Endothelial cell of umbilical vein (primary cell): Measurements from ENCODE around the gene COL6A3. TPM values are rescaled to one million over a fixed set of nuclear protein-coding genes. Genes with fewer than 3 reads are reported as not detected.

Source experiments
- BruUV-seq: library from RNA; stranded (reverse); fragments of 400-500 nt; replicated peaks from 2 replicates; lab custom pipeline; 2021; lab: Mats Ljungman, UMichigan
- CTCF ChIA-PET: fragments of 300-600, 350-600 bp; sonication (Branson Sonifier 250); formaldehyde crosslinking; loops from one replicate; lab custom pipeline; 2021; ENCODE audit warnings: antibody characterized with exemption, inconsistent platforms; lab: Charles Lee
- POLR2A ChIA-PET: fragments of 300-600, 350-600 bp; sonication (Branson Sonifier 250); formaldehyde crosslinking; loops from one replicate; lab custom pipeline; 2021; ENCODE audit warnings: antibody characterized with exemption, inconsistent platforms; lab: Charles Lee
- DNase-seq: peaks from one replicate; pipeline ENCODE4 v3.0.0-alpha.2; 2011; ENCODE audit warnings: low read depth, low spot score
- FAIRE-seq: peaks from 2 replicates; lab custom pipeline; 2011; peaks lifted over from hg19 to GRCh38; lab: Jason Lieb, UNC
- H2AFZ ChIP-seq: 2 replicates; pipeline ENCODE4 v1.6.0; 2012; ENCODE audit warnings: low read depth, low read length, control low read depth, inconsistent platforms
- H3K27ac ChIP-seq: 2 replicates; pipeline ENCODE4 v1.5.1; 2011; ENCODE audit warnings: low read depth, mild to moderate bottlenecking, control low read depth, low read length, moderate library complexity; ENCODE audit not compliant: insufficient read depth
- H3K27me3 ChIP-seq, 2 experiments: 2 replicates each; pipeline versions ENCODE4 v1.6.0 to v1.6.1; 2011; ENCODE audit warnings: low read length in 2 of 2, mixed read lengths in 1 of 2; ENCODE audit not compliant: control insufficient read depth in 2 of 2, insufficient read depth in 2 of 2
- H3K36me3 ChIP-seq, 2 experiments: 2 replicates in 1 of 2; 3 replicates in 1 of 2; pipeline ENCODE4 v1.5.1; 2011; ENCODE audit warnings: low read length in 2 of 2, mild to moderate bottlenecking in 1 of 2, moderate library complexity in 1 of 2; ENCODE audit not compliant: control insufficient read depth in 2 of 2, insufficient read depth in 2 of 2; ENCODE audit errors: extremely low read depth in 1 of 2
- H3K4me1 ChIP-seq: 3 replicates; pipeline ENCODE4 v1.5.1; 2011; ENCODE audit warnings: mild to moderate bottlenecking, low read length; ENCODE audit not compliant: control insufficient read depth, insufficient read depth; ENCODE audit errors: extremely low read depth
- H3K4me2 ChIP-seq: 2 replicates; pipeline ENCODE4 v1.6.1; 2011; ENCODE audit warnings: low read length, control low read depth, mixed read lengths; ENCODE audit not compliant: insufficient read depth
- H3K4me3 ChIP-seq, 3 experiments: fragments of 200-600 bp in 1 of 3; sonication (generic), shearing (Covaris generic) in 1 of 3; replicated peaks in 1 of 3; 2 replicates each; pipeline ENCODE4 v1.5.1; 2011 to 2016; ENCODE audit warnings: control low read depth in 3 of 3, low read length in 3 of 3, mild to moderate bottlenecking in 2 of 3, inconsistent platforms in 1 of 3, low read depth in 1 of 3, moderate library complexity in 1 of 3; ENCODE audit not compliant: insufficient read depth in 1 of 3
- H3K79me2 ChIP-seq: 2 replicates; pipeline ENCODE4 v1.6.0; 2012; ENCODE audit warnings: low read length, inconsistent platforms; ENCODE audit not compliant: control insufficient read depth, insufficient read depth
- H3K9ac ChIP-seq: replicated peaks from 2 replicates; pipeline ENCODE3; 2011; ENCODE audit warnings: low read length, control low read depth; ENCODE audit not compliant: insufficient read depth; ENCODE audit errors: extremely low read depth
- H3K9me1 ChIP-seq: replicated peaks from 3 replicates; pipeline ENCODE4 v1.6.0; 2011; ENCODE audit warnings: mild to moderate bottlenecking, low read length; ENCODE audit not compliant: control insufficient read depth, insufficient read depth; ENCODE audit errors: extremely low read depth
- H3K9me3 ChIP-seq: replicated peaks from 2 replicates; pipeline ENCODE4 v1.5.1; 2012; ENCODE audit warnings: low read length, inconsistent platforms; ENCODE audit not compliant: control insufficient read depth, insufficient read depth
- H4K20me1 ChIP-seq: replicated peaks from 2 replicates; pipeline ENCODE3; 2011; ENCODE audit warnings: mild to moderate bottlenecking, low read length; ENCODE audit not compliant: control insufficient read depth, insufficient read depth; ENCODE audit errors: extremely low read depth
- EZH2 ChIP-seq: IDR thresholded peaks from 2 replicates; pipeline ENCODE4 v1.6.1; 2012; ENCODE audit warnings: borderline replicate concordance, low read depth, mild to moderate bottlenecking, moderate library complexity, low read length, inconsistent platforms; ENCODE audit not compliant: severe bottlenecking
- FOS ChIP-seq: IDR thresholded peaks from 2 replicates; pipeline ENCODE4 v1.6.1; 2011; ENCODE audit warnings: mild to moderate bottlenecking, low read length, moderate library complexity, borderline replicate concordance; ENCODE audit not compliant: insufficient read depth
- GATA2 ChIP-seq: IDR thresholded peaks from 2 replicates; pipeline ENCODE4 v1.7.0; 2011; ENCODE audit warnings: low read depth, mild to moderate bottlenecking, moderate library complexity, mixed read lengths, low read length; ENCODE audit not compliant: insufficient read length, insufficient read depth
- JUN ChIP-seq: IDR thresholded peaks from 2 replicates; pipeline ENCODE4 v1.6.1; 2011; ENCODE audit warnings: borderline replicate concordance, low read depth; ENCODE audit not compliant: insufficient read length, insufficient read depth
- MAX ChIP-seq: IDR thresholded peaks from 2 replicates; pipeline ENCODE4 v1.6.1; 2011; ENCODE audit not compliant: insufficient read depth, insufficient read length
- MYC ChIP-seq: IDR thresholded peaks from one replicate; pipeline ENCODE4 v1.6.1; 2011; ENCODE audit warnings: mild to moderate bottlenecking, low read depth, low read length
- POLR2A ChIP-seq: IDR thresholded peaks from 2 replicates; pipeline ENCODE4 v1.6.1; 2012; ENCODE audit warnings: low read depth, mild to moderate bottlenecking, control low read depth, low read length
- POLR2AphosphoS5 ChIP-seq: IDR thresholded peaks from 2 replicates; pipeline ENCODE4 v1.6.1; 2012; ENCODE audit warnings: low read depth, mild to moderate bottlenecking, control low read depth, low read length, moderate library complexity; ENCODE audit not compliant: insufficient read depth
- dilution Hi-C: fragments of 300-500 bp; cut with MboI; formaldehyde crosslinking; loops from one replicate; pipeline ENCODE4 v1.15.0; 2019; ENCODE audit warnings: low sequenced_read_pairs; ENCODE audit not compliant: extremely low pct_ligation_motif_present
- intact Hi-C: fragments of 100-400 bp; cut with micrococcal nuclease; formaldehyde crosslinking; loops from one replicate; pipeline ENCODE4 v1.10.0; 2022
- polyA plus RNA-seq, 4 experiments: library from polyadenylated mRNA; depleted of rRNA in 3 of 4; stranded (reverse) in 3 of 4; unstranded in 1 of 4; fragments of >200 nt; gene quantifications; 2 replicates each; pipeline versions ENCODE4 v1.2.1 to v1.2.3, GENCODE V29; 2011 to 2012; ENCODE audit warnings: missing spikeins in 1 of 4
- total RNA-seq: library from RNA; stranded (reverse); gene quantifications from 2 replicates; pipeline ENCODE4 v1.2.3, GENCODE V29; 2021

COL6A3 gene
- total and polyA plus RNA-seq, 2 donors (not counting 3 experiments of a cell fraction or from before 2014, with no cell fraction given), result 0.03 TPM; not detected in 1

GRCh38 chr2:237291138-237291792 lies 122.7 kb downstream of the COL6A3 start:
- POLR2A ChIA-PET, result interaction anchor here (1.5 kb wide), 1 partner anchor 34 kb away, joined by 3 read pairs; no protein-coding TSS in a partner anchor
- H3K4me3 ChIP-seq, result peak overlapping the region in 2 of 3 experiments; percentile 15 to 36
- peak overlapping the region; percentile 88 for H3K9ac ChIP-seq
- dilution Hi-C loops, result no loop called here
- H3K9me3 ChIP-seq, result no peaks in the 10 kb centered on the region
- peaks cover 35% of the 10 kb centered on the region for H3K4me1 ChIP-seq
- TF ChIP-seq EZH2, result no peak
- peak; percentile 58 for TF ChIP-seq FOS
- no peak for TF ChIP-seq MAX
- TF ChIP-seq JUN, result peak; percentile 51
- TF ChIP-seq POLR2A, result no peak
- peak; percentile 66 for TF ChIP-seq GATA2
- peak; percentile 88 for TF ChIP-seq POLR2AphosphoS5
- TF ChIP-seq MYC, result no peak
- H3K9me1 ChIP-seq, result no peaks in the 10 kb centered on the region
- H3K27ac ChIP-seq, result peak overlapping the region; percentile 95
- CTCF ChIA-PET, result interaction anchor here (0.8 to 1.8 kb wide), 4 partner anchors 126 to 281 kb away, joined by 3 to 6 read pairs (median 4); no protein-coding TSS in a partner anchor
- no peaks in the 10 kb centered on the region for H4K20me1 ChIP-seq
- peak overlapping the region; percentile 83 for H3K4me2 ChIP-seq
- no TSS peak for BruUV-seq
- DNase-seq (peak; percentile 99), FAIRE-seq (peak; percentile 94)
- no peaks in the 10 kb centered on the region for H3K27me3 ChIP-seq
- no peaks in the 10 kb centered on the region for H3K79me2 ChIP-seq
- peak overlapping the region; percentile 94 for H2AFZ ChIP-seq
- intact Hi-C loops, result loop anchor here (1.0 to 5.0 kb wide), 6 partner anchors 34 to 195 kb away; no protein-coding TSS in a partner anchor
- H3K36me3 ChIP-seq, result no peaks in the 10 kb centered on the region
